Mesenchymal stem cell (in vitro differentiated cells and primary cell): ENCODE measurements around the gene RABGAP1L.

ENCODE experiments used
- DNase-seq: peaks from one replicate; pipeline ENCODE4 v3.0.0-alpha.2; 2013
- H2AFZ ChIP-seq: one replicate; pipeline ENCODE4 v1.6.1; 2013; ENCODE audit warnings: low read depth, mild to moderate bottlenecking, control low read depth, inconsistent platforms, low read length, moderate library complexity
- H2AK5ac ChIP-seq: 2 replicates; pipeline ENCODE4 v1.6.1; 2013; ENCODE audit warnings: low read length, moderate library complexity, mild to moderate bottlenecking, inconsistent platforms; ENCODE audit not compliant: severe bottlenecking
- H2BK120ac ChIP-seq: one replicate; pipeline ENCODE4 v1.6.1; 2013; ENCODE audit warnings: low read depth, mild to moderate bottlenecking, inconsistent platforms, low read length, moderate library complexity
- H2BK12ac ChIP-seq, 2 experiments: one replicate each; pipeline ENCODE4 v1.6.1; 2013; ENCODE audit warnings: inconsistent platforms in 2 of 2, low read length in 2 of 2, mild to moderate bottlenecking in 2 of 2, moderate library complexity in 2 of 2, control low read depth in 1 of 2
- H2BK15ac ChIP-seq: one replicate; pipeline ENCODE4 v1.6.1; 2013; ENCODE audit warnings: mild to moderate bottlenecking, low read depth, inconsistent platforms; ENCODE audit not compliant: poor library complexity, severe bottlenecking
- H2BK5ac ChIP-seq: 2 replicates; pipeline ENCODE4 v1.6.1; 2013; ENCODE audit warnings: low read depth, mild to moderate bottlenecking, low read length, control low read depth, inconsistent platforms; ENCODE audit not compliant: poor library complexity, severe bottlenecking
- H3K14ac ChIP-seq, 2 experiments: one replicate each; pipeline ENCODE4 v1.6.1; 2013; ENCODE audit warnings: inconsistent platforms in 2 of 2, low read length in 2 of 2, control low read depth in 1 of 2, mild to moderate bottlenecking in 1 of 2, moderate library complexity in 1 of 2
- H3K18ac ChIP-seq, 2 experiments: one replicate each; pipeline ENCODE4 v1.6.1; 2013; ENCODE audit warnings: inconsistent platforms in 2 of 2, low read length in 2 of 2, control low read depth in 1 of 2, low read depth in 1 of 2, mild to moderate bottlenecking in 1 of 2
- H3K23ac ChIP-seq, 2 experiments: one replicate each; pipeline ENCODE4 v1.6.1; 2013; ENCODE audit warnings: inconsistent platforms in 2 of 2, low read length in 2 of 2, mild to moderate bottlenecking in 2 of 2, moderate library complexity in 2 of 2, control low read depth in 1 of 2
- H3K27ac ChIP-seq: 2 replicates; pipeline ENCODE4 v1.5.1; 2013; ENCODE audit warnings: mild to moderate bottlenecking, moderate library complexity, low read length, control low read depth, inconsistent platforms; ENCODE audit not compliant: poor library complexity, severe bottlenecking
- H3K27me3 ChIP-seq, 2 experiments: 2 replicates each; pipeline versions ENCODE4 v1.6.1 to v1.7.0; 2013; ENCODE audit warnings: low read length in 2 of 2, mild to moderate bottlenecking in 2 of 2, moderate library complexity in 2 of 2, control low read depth in 1 of 2, inconsistent platforms in 1 of 2; ENCODE audit not compliant: control insufficient read depth in 1 of 2, insufficient read depth in 1 of 2
- H3K36me3 ChIP-seq, 2 experiments: 2 replicates each; pipeline versions ENCODE4 v1.6.1 to v1.7.0; 2013; ENCODE audit warnings: low read length in 2 of 2, control low read depth in 1 of 2, inconsistent platforms in 1 of 2, low read depth in 1 of 2, mild to moderate bottlenecking in 1 of 2; ENCODE audit not compliant: insufficient read depth in 2 of 2, control insufficient read depth in 1 of 2
- H3K4ac ChIP-seq, 2 experiments: one replicate each; pipeline ENCODE4 v1.6.1; 2013; ENCODE audit warnings: inconsistent platforms in 2 of 2, low read length in 2 of 2, mild to moderate bottlenecking in 2 of 2, moderate library complexity in 2 of 2, control low read depth in 1 of 2, low read depth in 1 of 2
- H3K4me1 ChIP-seq: 2 replicates; pipeline ENCODE4 v1.6.1; 2013; ENCODE audit warnings: low read depth, low read length, control low read depth; ENCODE audit not compliant: control insufficient read depth, insufficient read depth
- H3K4me2 ChIP-seq: 2 replicates; pipeline ENCODE4 v1.6.1; 2013; ENCODE audit warnings: low read length, mild to moderate bottlenecking, inconsistent platforms; ENCODE audit not compliant: poor library complexity, severe bottlenecking
- H3K4me3 ChIP-seq, 2 experiments: 2 replicates each; pipeline versions ENCODE4 v1.5.1 to v1.7.0; 2013; ENCODE audit warnings: low read length in 2 of 2, mild to moderate bottlenecking in 2 of 2, control low read depth in 1 of 2, low read depth in 1 of 2; ENCODE audit not compliant: insufficient read depth in 1 of 2
- H3K79me1 ChIP-seq: replicated peaks from 2 replicates; pipeline ENCODE4 v1.6.1; 2013; ENCODE audit warnings: mild to moderate bottlenecking, control low read depth, low read length, inconsistent platforms; ENCODE audit not compliant: poor library complexity, severe bottlenecking
- H3K9ac ChIP-seq: 2 replicates; pipeline ENCODE4 v1.7.0; 2013; ENCODE audit warnings: mild to moderate bottlenecking, low read length, moderate library complexity
- H3K9me3 ChIP-seq: 2 replicates; pipeline ENCODE4 v1.7.0; 2013; ENCODE audit warnings: mild to moderate bottlenecking, low read length; ENCODE audit not compliant: control insufficient read depth
- H4K8ac ChIP-seq: one replicate; pipeline ENCODE4 v1.6.1; 2013; ENCODE audit warnings: inconsistent platforms, mild to moderate bottlenecking, low read length, moderate library complexity
- H4K91ac ChIP-seq: one replicate; pipeline ENCODE4 v1.6.1; 2013; ENCODE audit warnings: mild to moderate bottlenecking, low read length, inconsistent platforms
- WGBS: methylation state at CpG from one replicate; pipeline ENCODE4 v1.1.7; 2013; ENCODE audit warnings: mixed read lengths; 5-methylcytosine and 5-hydroxymethylcytosine counted together

RABGAP1L gene

GRCh38 chr1:174884566-174884965 is 725.2 kb downstream of the RABGAP1L start:
- H3K4me1 ChIP-seq: no peaks in the 10 kb centered on the region
- H3K36me3 ChIP-seq: peaks cover 0 to 2% of the 10 kb centered on the region in 2 experiments
- 88% methylated on average over 1 of the region's 2 CpGs for WGBS
- no peak overlapping the region for H3K18ac ChIP-seq
- H3K9ac ChIP-seq: no peak overlapping the region
- no peak overlapping the region for H2BK120ac ChIP-seq
- H2BK15ac ChIP-seq: no peak overlapping the region
- no peak overlapping the region for H4K8ac ChIP-seq
- peaks cover 1% of the 10 kb centered on the region for H3K79me1 ChIP-seq
- no peak overlapping the region for H2BK12ac ChIP-seq
- no peak overlapping the region for H2AK5ac ChIP-seq
- no peak overlapping the region for H3K14ac ChIP-seq
- no peak overlapping the region for H3K4me3 ChIP-seq
- no peaks in the 10 kb centered on the region for H3K27me3 ChIP-seq
- H3K4me2 ChIP-seq: no peak overlapping the region
- H2BK5ac ChIP-seq: no peak overlapping the region
- no peak overlapping the region for H3K27ac ChIP-seq
- no peaks in the 10 kb centered on the region for H3K9me3 ChIP-seq
- H3K4ac ChIP-seq: no peak overlapping the region
- H2AFZ ChIP-seq: no peak overlapping the region
- no peak overlapping the region for H3K23ac ChIP-seq
- H4K91ac ChIP-seq: no peak overlapping the region
- DNase-seq: no peak

GRCh38 chr1:174890024-174890423 is 730.7 kb downstream of the RABGAP1L start:
- no peak overlapping the region for H3K23ac ChIP-seq
- H2AK5ac ChIP-seq: no peak overlapping the region
- WGBS: 92% methylated on average over 3 of the region's 4 CpGs
- H3K27me3 ChIP-seq: no peaks in the 10 kb centered on the region
- no peak overlapping the region for H3K4ac ChIP-seq
- H3K14ac ChIP-seq: no peak overlapping the region
- H2BK15ac ChIP-seq: no peak overlapping the region
- no peak overlapping the region for H3K4me3 ChIP-seq
- H3K4me2 ChIP-seq: no peak overlapping the region
- no peak overlapping the region for H3K18ac ChIP-seq
- no peak overlapping the region for H2BK12ac ChIP-seq
- H2AFZ ChIP-seq: no peak overlapping the region
- H4K91ac ChIP-seq: no peak overlapping the region
- no peaks in the 10 kb centered on the region for H3K79me1 ChIP-seq
- peaks cover 0 to 5% of the 10 kb centered on the region in 2 experiments for H3K36me3 ChIP-seq
- H3K9me3 ChIP-seq: no peaks in the 10 kb centered on the region
- no peak overlapping the region for H2BK120ac ChIP-seq
- H3K4me1 ChIP-seq: no peaks in the 10 kb centered on the region
- H2BK5ac ChIP-seq: no peak overlapping the region
- no peak overlapping the region for H3K27ac ChIP-seq
- no peak overlapping the region for H3K9ac ChIP-seq
- DNase-seq: no peak
- H4K8ac ChIP-seq: no peak overlapping the region

GRCh38 chr1:174892016-174892415 is 732.7 kb downstream of the RABGAP1L start:
- Histone ChIP-seq H3K4me3 (no peak overlapping the region), H2AK5ac (no peak overlapping the region), H4K91ac (no peak overlapping the region), H3K27ac (no peak overlapping the region), H3K36me3 (peaks cover 0 to 3% of the 10 kb centered on the region in 2 experiments), H3K4me1 (no peaks in the 10 kb centered on the region), H2BK12ac (no peak overlapping the region), H2BK120ac (no peak overlapping the region), H3K4ac (no peak overlapping the region), H3K27me3 (no peaks in the 10 kb centered on the region), H3K79me1 (no peaks in the 10 kb centered on the region), H4K8ac (no peak overlapping the region), H2BK5ac (no peak overlapping the region), H3K18ac (no peak overlapping the region), H3K9me3 (no peaks in the 10 kb centered on the region), H3K4me2 (no peak overlapping the region), H3K23ac (no peak overlapping the region), H3K9ac (no peak overlapping the region), H2AFZ (no peak overlapping the region), H3K14ac (peak overlapping the region in 1 of 2 experiments; percentile 60), H2BK15ac (no peak overlapping the region)
- no peak for DNase-seq
- 93% methylated on average over 15 of the region's 15 CpGs for WGBS

GRCh38 chr1:174894117-174894762 is 734.9 kb downstream of the RABGAP1L start:
- no peak overlapping the region for H2BK15ac ChIP-seq
- H3K79me1 ChIP-seq: no peaks in the 10 kb centered on the region
- H3K23ac ChIP-seq: no peak overlapping the region
- no peak overlapping the region for H2BK5ac ChIP-seq
- no peak overlapping the region for H2AFZ ChIP-seq
- H3K4me2 ChIP-seq: no peak overlapping the region
- H2BK120ac ChIP-seq: no peak overlapping the region
- H3K27me3 ChIP-seq: no peaks in the 10 kb centered on the region
- H3K4me3 ChIP-seq: no peak overlapping the region
- H3K14ac ChIP-seq: no peak overlapping the region
- H3K9me3 ChIP-seq: no peaks in the 10 kb centered on the region
- H3K36me3 ChIP-seq: peaks cover 0 to 3% of the 10 kb centered on the region in 2 experiments
- H4K8ac ChIP-seq: no peak overlapping the region
- no peak overlapping the region for H2BK12ac ChIP-seq
- H2AK5ac ChIP-seq: no peak overlapping the region
- no peaks in the 10 kb centered on the region for H3K4me1 ChIP-seq
- H3K4ac ChIP-seq: no peak overlapping the region
- no peak overlapping the region for H3K9ac ChIP-seq
- no peak for DNase-seq
- H3K18ac ChIP-seq: no peak overlapping the region
- H4K91ac ChIP-seq: no peak overlapping the region
- 96% methylated on average over 2 of the region's 2 CpGs for WGBS
- H3K27ac ChIP-seq: no peak overlapping the region
